Neural progenitor cell (in vitro differentiated cells): ENCODE results near the gene RAD52. TPM values are rescaled to one million over a fixed set of nuclear protein-coding genes. Genes with fewer than 3 reads are reported as not detected.

ENCODE experiments used
- DNase-seq: peaks from one replicate; pipeline ENCODE4 v3.0.0-alpha.2; 2016; ENCODE audit warnings: low spot score
- H2AFZ ChIP-seq: fragments of 200-600 bp; sonication (generic); replicated peaks from 2 replicates; pipeline ENCODE4 v1.6.1; 2016; ENCODE audit warnings: antibody characterized with exemption
- H3F3A ChIP-seq: fragments of 200-600 bp; sonication (generic); 2 replicates; pipeline ENCODE4 v1.6.1; 2016; ENCODE audit warnings: antibody characterized with exemption, low read depth
- H3K27ac ChIP-seq: fragments of 200-600 bp; sonication (generic); 2 replicates; pipeline ENCODE4 v1.5.1; 2016; ENCODE audit warnings: mild to moderate bottlenecking
- H3K27me3 ChIP-seq: fragments of 200-600 bp; sonication (generic); 2 replicates; pipeline ENCODE4 v1.6.1; 2016; ENCODE audit warnings: mild to moderate bottlenecking, moderate library complexity
- H3K36me3 ChIP-seq: fragments of 200-600 bp; sonication (generic); 2 replicates; pipeline ENCODE4 v1.5.1; 2016
- H3K4me1 ChIP-seq: fragments of 200-600 bp; sonication (generic); 2 replicates; pipeline ENCODE4 v1.6.1; 2016; ENCODE audit warnings: mixed run types
- H3K4me2 ChIP-seq: fragments of 200-600 bp; sonication (generic); 2 replicates; pipeline ENCODE4 v1.6.1; 2016
- H3K4me3 ChIP-seq: fragments of 200-600 bp; sonication (generic); 2 replicates; pipeline ENCODE4 v1.5.1; 2016
- H3K79me2 ChIP-seq: fragments of 200-600 bp; sonication (generic); 2 replicates; pipeline ENCODE4 v1.6.1; 2016; ENCODE audit warnings: low read depth
- H3K9ac ChIP-seq: fragments of 200-600 bp; sonication (generic); 2 replicates; pipeline ENCODE4 v1.6.1; 2016
- H3K9me3 ChIP-seq: fragments of 200-600 bp; sonication (generic); 2 replicates; pipeline ENCODE4 v1.5.1; 2016; ENCODE audit warnings: low read depth
- H4K20me1 ChIP-seq: fragments of 200-600 bp; sonication (generic); 2 replicates; pipeline ENCODE4 v1.6.1; 2016; ENCODE audit warnings: low read depth
- H3K27ac Mint-ChIP-seq: 3 replicates; pipeline ENCODE4 v1.8.0; 2021; ENCODE audit warnings: mixed read lengths
- H3K27me3 Mint-ChIP-seq: 2 replicates; pipeline ENCODE4 v1.8.0; 2022; ENCODE audit warnings: low read depth, mild to moderate bottlenecking, inconsistent platforms, moderate library complexity, mixed read lengths; ENCODE audit not compliant: insufficient read depth
- H3K36me3 Mint-ChIP-seq: 3 replicates; pipeline ENCODE4 v1.8.0; 2021; ENCODE audit warnings: mixed read lengths
- H3K4me1 Mint-ChIP-seq: 3 replicates; pipeline ENCODE4 v1.8.0; 2021; ENCODE audit warnings: mixed read lengths
- H3K4me3 Mint-ChIP-seq: 3 replicates; pipeline ENCODE4 v1.8.0; 2021; ENCODE audit warnings: mild to moderate bottlenecking, moderate library complexity, mixed read lengths
- H3K9me3 Mint-ChIP-seq: 3 replicates; pipeline ENCODE4 v1.8.0; 2020; ENCODE audit warnings: mixed read lengths
- EZH2 ChIP-seq: fragments of 200-600 bp; sonication (generic); IDR thresholded peaks from 2 replicates; pipeline ENCODE4 v1.6.1; 2017; ENCODE audit warnings: antibody characterized with exemption, mild to moderate bottlenecking, moderate library complexity
- EZH2phosphoT487 ChIP-seq: fragments of 200-600 bp; sonication (generic); IDR thresholded peaks from 2 replicates; pipeline ENCODE4 v1.6.1; 2017; ENCODE audit warnings: antibody characterized with exemption
- total RNA-seq: library from RNA; depleted of rRNA; stranded (reverse); fragments of >200 nt; gene quantifications from 2 replicates; pipeline ENCODE4 v1.2.3, GENCODE V29; 2015; ENCODE audit warnings: low replicate concordance
- TF ChIP-seq, protein P1 (sequence below): fragments of 200-600 bp; sonication (generic); IDR thresholded peaks from 2 replicates; pipeline ENCODE4 v1.5.1; 2017; ENCODE audit warnings: antibody characterized with exemption, mild to moderate bottlenecking

RAD52 gene
- total RNA-seq, 1 donor from 2014 or later = 43.4 TPM

DNA sequence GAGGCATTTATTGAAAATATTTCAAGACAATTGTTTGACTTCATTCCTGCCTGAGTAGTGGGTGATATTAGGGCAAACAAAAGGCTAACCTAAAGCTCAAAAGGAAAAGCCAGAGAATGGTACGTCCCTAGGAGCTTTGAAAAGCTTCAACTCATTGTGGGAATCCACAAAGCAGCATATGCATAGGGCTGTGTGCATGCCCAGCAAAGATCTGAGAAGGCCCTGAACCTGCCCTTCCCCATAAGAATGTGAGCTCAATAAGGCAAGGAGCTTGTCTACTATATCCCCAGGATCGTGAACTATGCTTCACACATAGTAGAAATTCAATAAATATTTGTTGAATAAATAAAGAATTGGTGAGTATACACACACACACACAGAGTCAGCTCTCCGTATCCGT, 19.1 kb upstream of the RAD52 start:
- H3K79me2 ChIP-seq = no peaks in the 10 kb centered on the region
- no peaks in the 10 kb centered on the region for H3K36me3 ChIP-seq
- TF ChIP-seq EZH2phosphoT487 = no peak
- TF ChIP-seq, protein P1, sequence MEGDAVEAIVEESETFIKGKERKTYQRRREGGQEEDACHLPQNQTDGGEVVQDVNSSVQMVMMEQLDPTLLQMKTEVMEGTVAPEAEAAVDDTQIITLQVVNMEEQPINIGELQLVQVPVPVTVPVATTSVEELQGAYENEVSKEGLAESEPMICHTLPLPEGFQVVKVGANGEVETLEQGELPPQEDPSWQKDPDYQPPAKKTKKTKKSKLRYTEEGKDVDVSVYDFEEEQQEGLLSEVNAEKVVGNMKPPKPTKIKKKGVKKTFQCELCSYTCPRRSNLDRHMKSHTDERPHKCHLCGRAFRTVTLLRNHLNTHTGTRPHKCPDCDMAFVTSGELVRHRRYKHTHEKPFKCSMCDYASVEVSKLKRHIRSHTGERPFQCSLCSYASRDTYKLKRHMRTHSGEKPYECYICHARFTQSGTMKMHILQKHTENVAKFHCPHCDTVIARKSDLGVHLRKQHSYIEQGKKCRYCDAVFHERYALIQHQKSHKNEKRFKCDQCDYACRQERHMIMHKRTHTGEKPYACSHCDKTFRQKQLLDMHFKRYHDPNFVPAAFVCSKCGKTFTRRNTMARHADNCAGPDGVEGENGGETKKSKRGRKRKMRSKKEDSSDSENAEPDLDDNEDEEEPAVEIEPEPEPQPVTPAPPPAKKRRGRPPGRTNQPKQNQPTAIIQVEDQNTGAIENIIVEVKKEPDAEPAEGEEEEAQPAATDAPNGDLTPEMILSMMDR = no peak
- TF ChIP-seq EZH2 = no peak
- no peak overlapping the region for H3K27ac ChIP-seq
- Mint-ChIP-seq H3K4me3 (no peak overlapping the region), H3K36me3 (peaks cover 2% of the 10 kb centered on the region), H3K27me3 (peaks cover 5% of the 10 kb centered on the region), H3K27ac (peak overlapping the region; percentile 18), H3K9me3 (no peaks in the 10 kb centered on the region), H3K4me1 (peaks cover 13% of the 10 kb centered on the region)
- H3K9ac ChIP-seq = no peak overlapping the region
- H3K4me1 ChIP-seq = peaks cover 10% of the 10 kb centered on the region
- H3K4me2 ChIP-seq = no peak overlapping the region
- H2AFZ ChIP-seq = peak overlapping the region; percentile 10
- H4K20me1 ChIP-seq = no peaks in the 10 kb centered on the region
- H3F3A ChIP-seq = peaks cover 3% of the 10 kb centered on the region
- H3K27me3 ChIP-seq = no peaks in the 10 kb centered on the region
- H3K9me3 ChIP-seq = no peaks in the 10 kb centered on the region
- no peak for DNase-seq
- no peak overlapping the region for H3K4me3 ChIP-seq

DNA sequence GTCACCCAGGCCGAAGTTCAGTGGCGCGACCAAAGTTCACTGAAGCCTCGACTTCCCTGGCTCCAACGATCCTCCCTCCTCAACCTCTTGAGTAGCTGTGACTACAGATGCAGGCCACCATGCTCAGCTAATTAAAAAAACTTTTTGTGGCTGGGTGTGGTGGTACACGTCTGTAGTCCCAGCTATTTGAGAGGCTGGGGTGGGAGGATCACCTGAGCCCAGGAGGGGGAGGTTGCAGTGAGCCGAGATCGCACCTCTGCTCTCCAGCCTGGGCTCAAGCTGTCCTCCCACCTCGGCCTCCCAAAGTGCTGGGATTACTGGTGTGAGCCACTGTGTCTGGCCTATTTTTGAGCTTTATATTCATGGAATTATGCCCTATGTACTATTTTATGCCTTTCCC, 18.1 kb upstream of the RAD52 start:
- no peaks in the 10 kb centered on the region for H3K9me3 Mint-ChIP-seq
- peaks cover under 1% of the 10 kb centered on the region for H3K36me3 Mint-ChIP-seq
- Histone ChIP-seq H3K79me2 (no peaks in the 10 kb centered on the region), H3F3A (peaks cover 3% of the 10 kb centered on the region), H3K4me1 (peaks cover 10% of the 10 kb centered on the region), H2AFZ (no peak overlapping the region), H3K9ac (no peak overlapping the region), H3K27ac (no peak overlapping the region), H3K9me3 (no peaks in the 10 kb centered on the region), H3K4me2 (no peak overlapping the region), H3K27me3 (no peaks in the 10 kb centered on the region), H3K36me3 (no peaks in the 10 kb centered on the region), H4K20me1 (no peaks in the 10 kb centered on the region), H3K4me3 (no peak overlapping the region)
- peaks cover 13% of the 10 kb centered on the region for H3K4me1 Mint-ChIP-seq
- H3K27ac Mint-ChIP-seq = no peak overlapping the region
- no peak overlapping the region for H3K4me3 Mint-ChIP-seq
- DNase-seq = no peak
- TF ChIP-seq, protein P1 = no peak
- no peak for TF ChIP-seq EZH2
- no peak for TF ChIP-seq EZH2phosphoT487
- peaks cover 3% of the 10 kb centered on the region for H3K27me3 Mint-ChIP-seq

DNA sequence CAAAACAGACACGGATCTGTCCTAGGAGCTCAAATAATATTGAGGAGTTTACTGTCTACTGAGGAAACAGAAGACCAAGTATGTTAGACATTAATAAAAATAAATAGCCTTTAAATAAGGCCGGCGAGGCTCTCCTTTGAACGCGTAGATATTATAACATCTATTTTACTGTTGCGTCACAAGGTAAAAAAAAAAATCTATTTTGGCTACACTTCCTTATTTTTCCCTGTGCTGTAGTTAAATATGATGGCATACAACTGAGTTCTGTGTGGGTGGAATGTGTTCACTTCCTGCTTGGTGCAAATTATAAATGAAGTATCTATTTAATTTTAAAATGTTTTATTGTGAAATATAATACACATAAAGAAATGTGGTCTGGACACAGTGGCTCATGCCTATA, 17.2 kb upstream of the RAD52 start:
- Histone ChIP-seq H3K4me3 (no peak overlapping the region), H3K27ac (no peak overlapping the region), H3K36me3 (no peaks in the 10 kb centered on the region), H2AFZ (no peak overlapping the region), H3K27me3 (no peaks in the 10 kb centered on the region), H4K20me1 (no peaks in the 10 kb centered on the region), H3K79me2 (no peaks in the 10 kb centered on the region), H3K9ac (no peak overlapping the region), H3K9me3 (no peaks in the 10 kb centered on the region), H3F3A (peaks cover 3% of the 10 kb centered on the region), H3K4me1 (peaks cover 10% of the 10 kb centered on the region), H3K4me2 (no peak overlapping the region)
- Mint-ChIP-seq H3K4me3 (no peak overlapping the region), H3K36me3 (no peaks in the 10 kb centered on the region), H3K27me3 (peaks cover 3% of the 10 kb centered on the region), H3K9me3 (no peaks in the 10 kb centered on the region), H3K4me1 (peaks cover 13% of the 10 kb centered on the region), H3K27ac (no peak overlapping the region)
- TF ChIP-seq, protein P1 = no peak
- TF ChIP-seq EZH2 (no peak), EZH2phosphoT487 (no peak)
- no peak for DNase-seq
